Measurements from ENCODE around the gene GNGT1.

The GNGT1 gene

DNA sequence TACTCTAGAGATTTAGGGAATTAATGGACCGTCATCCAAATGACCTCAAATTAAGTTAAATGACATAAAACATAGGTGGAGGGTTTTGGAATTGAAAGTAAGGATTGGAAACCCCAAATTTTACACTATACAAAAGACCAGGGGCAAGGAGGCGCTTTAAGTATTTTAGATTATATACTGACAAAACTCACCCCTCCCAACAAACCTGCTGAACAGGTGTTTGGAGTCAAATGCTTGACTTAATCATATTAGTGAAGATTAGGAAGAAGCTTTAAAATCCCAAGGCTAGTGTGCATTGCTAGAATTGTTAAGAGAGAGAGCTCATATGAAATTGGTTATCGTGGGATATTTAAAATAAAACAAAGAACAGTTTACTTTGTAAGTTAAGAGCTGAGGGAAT lies at the start of gene GNGT1:
GNGT1 (plus strand) TSS at position 301 of the 400 bp plus-strand sequence. CDS start 180 bp downstream, outside the sequence.
- no peak for DNase-seq

DNA sequence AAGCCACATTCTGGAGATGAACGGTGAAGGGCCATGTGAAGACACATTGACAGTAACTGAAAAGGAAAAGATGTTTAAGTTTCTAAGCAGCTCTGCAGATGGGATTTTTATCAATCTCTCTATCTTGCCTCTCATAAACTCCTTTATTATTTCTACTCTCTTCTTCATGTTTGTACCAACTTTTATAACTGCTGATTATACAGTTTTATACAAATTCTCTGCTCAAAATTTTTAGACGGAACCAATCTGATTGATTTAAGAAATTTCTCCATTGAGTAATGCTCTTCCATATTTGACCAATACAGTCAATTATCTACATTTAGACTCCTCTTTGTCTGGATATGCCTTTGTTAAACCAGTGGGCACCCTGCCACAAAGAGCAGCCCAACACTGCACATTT lies 47.5 kb upstream of the GNGT1 start:
- no peak for DNase-seq

DNA sequence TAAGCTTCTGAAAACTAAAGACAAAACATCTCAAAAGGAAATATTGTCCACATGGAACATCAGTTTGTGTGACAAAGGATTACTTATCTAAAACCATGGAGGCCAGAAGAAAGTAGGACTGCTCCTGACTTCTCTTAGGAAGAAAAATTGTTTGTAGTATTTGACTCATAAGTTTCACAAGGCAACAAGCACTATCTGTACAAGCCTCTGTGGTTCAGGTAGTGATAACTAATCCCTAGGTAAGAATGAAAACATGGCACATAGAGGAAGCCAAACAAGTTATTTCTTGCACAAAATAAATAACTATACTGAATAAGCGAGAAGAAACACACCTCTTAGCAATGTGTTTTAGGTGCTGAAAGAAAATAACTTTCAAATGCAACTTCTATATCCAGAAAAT lies 46.1 kb upstream of the GNGT1 start:
- DNase-seq, result no peak

DNA sequence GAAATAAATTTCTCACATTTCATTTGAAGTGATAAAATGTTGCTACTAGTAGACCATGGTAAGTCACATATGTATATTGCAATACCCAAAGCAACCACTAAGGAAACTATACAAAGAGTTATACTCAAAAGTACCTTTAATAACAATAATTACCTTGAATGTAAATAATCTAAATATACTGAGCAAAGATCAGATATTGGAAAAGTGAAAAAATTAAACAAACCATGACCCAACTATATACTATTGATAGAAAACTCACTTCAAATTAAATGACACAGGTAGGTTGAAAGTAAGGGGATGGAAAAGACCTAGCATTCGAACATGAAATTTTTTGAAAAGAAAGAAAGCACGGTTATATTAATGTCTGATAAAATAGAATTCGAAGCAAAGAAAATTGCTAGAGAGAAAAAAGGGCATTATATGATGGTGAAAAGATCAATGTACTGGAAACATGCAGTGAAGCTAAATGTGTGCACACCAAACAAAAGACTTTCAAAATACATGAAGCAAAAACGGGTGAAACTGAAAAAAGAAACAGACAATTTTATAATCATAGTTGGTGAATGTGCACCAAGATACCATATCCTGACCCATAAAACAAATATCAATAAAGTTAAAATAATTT lies 44.9 kb upstream of the GNGT1 start:
- DNase-seq, result no peak

DNA sequence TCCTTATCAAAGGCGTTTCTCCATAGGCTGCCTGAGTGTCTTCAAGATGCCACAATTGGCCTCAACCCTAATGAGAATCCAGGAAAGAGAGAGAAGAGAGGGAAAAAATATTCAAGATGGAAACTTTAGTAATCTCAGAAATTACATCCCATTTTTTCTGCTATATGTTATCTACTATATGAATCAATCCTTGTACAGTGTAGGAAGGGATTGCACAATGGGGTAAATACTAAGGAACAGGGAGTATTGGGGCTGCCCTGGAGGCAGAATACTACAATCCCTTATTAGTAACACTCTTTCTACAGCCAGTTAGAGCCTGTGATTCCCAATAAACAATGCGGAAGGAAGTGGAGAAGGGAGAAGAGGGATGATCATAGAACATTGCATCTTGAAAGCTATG lies 43.7 kb upstream of the GNGT1 start:
- no peak for DNase-seq

DNA sequence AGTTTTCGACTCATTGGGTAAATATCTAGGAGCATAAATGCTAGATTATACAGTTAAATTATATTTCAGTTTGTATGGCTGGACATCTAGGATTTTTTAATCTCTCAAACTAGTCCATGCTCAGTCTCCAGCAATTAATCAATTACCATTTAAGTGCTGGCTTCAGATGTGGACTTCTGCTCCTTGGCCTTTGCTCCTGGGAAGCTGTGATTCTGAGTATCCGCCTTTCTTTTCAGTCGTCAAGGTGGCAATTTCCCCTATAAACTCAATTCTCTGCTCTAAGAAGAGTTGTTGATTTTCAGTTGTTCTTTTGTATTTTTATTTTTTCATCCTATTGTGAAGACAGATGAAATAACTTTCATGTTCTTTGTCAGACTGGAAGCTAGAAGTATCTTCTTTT lies 39.5 kb upstream of the GNGT1 start:
- DNase-seq, result no peak

DNA sequence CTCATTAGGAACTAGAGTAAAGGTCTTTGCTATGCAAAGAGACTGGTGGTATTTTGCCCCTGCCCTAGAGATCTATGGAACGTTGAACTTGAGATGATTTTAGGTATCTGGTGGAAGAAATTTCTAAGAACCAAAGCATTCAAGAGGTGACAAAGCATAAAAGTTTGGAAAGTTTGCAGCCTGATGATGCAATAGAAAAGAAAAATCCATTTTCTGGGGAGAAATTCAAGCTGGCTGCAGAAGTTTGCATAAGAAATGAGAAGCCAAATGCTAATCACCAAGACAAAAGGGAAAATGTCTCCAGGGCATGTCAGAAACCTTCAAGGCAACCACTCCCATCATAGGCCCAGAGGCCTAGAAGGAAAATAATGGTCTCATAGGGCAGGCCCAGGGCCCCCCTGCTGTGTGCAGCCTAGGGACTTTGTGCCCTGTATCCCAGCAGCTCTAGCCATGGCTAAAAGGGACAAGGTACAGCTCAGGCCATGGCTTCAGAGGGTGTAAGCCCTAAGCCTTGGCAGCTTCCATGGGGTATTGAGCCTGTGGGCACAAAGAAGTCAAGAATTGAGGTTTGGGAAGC lies 32.3 kb upstream of the GNGT1 start:
- no peak for DNase-seq

DNA sequence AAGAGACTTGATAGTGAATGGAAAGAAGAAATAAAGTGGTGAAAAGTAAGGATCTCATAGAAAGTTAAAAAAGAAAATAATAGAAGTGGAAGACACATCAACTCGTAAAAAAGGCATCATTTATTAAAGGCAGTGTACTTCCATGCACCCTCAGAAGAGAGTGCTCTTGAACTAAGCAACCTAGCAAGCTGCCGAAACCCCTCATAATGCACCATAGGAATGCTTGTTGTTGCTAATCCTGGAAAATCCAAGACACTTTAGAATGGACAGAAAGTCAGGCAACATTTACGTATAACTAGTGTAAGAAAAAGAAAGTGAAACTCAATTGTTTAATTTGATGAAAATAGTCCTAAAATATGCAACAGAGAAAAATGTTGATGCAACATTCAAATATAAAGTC lies 28.6 kb upstream of the GNGT1 start:
- DNase-seq, result no peak

DNA sequence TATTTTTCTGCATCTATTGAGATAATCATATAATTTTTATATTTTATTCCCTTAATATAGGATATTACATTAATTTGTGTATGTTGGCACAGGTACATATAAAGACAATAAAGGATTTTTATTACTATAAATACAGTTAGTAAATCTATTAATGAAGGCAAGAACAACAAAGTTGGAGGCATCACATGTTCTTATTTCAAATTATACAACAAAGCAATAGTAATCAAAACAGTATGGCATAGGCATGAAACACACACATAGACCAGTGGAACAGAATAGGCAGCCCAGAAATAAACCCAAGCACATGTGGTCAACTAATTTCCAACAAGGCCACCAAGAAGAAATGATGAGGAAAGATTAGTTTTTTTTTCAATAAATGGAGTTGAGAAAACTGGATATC lies 27.0 kb upstream of the GNGT1 start:
- no peak for DNase-seq

DNA sequence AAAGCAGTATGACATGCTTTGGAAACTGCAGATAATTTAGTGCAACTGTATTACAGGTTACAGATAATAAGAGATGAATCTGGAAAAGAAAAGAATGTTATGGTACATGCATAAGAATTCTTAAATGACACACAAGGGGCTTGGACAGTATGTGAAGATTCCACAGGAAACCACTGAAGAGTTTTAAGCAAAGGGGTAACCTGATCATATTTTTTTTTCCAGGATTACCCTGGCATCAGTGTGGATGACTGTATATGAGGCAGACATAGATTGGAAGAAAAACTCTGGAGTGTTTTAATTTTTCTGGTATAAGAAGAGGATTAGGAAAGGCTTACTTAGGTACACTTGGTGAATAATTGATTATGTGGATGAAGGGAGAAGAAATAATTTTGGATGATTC lies 23.9 kb upstream of the GNGT1 start:
- DNase-seq, result no peak

DNA sequence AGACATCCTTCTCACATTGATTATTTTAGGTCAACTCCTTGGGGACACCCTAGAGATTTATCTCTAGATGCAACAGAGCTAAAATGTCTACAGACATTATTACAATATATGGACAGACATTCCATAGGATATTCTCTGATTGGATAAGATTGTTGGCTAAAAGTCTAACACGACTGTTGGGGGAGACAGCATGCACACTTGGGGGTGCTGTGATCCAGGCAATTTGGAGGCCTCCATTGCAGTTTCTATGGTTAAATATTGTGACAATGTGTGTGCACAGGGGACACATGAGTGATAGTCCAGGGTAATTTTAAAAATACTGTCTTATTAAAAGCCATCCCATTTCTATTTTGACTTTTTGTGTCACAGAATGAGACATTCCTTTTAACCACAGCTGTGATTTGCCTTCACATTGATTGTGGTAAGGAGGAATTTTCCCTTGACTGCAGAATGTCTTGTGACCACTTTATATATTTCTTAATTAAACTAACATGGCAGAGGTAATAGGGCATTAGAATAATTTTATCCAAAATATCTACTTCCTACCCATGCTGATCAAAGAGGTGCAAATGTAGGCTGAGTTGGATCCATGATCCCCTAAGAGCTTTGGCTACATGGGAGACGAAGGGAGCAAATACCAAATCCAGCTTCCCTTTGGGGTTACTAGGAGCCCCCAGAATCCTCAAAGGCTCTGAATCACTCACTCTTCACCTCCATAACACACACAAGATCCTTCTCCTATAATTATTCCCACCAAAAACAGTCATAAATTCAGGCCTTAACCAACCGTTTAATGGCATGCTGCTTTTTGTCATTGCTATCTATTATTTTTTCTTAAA lies 23.1 kb upstream of the GNGT1 start:
- DNase-seq, result no peak

DNA sequence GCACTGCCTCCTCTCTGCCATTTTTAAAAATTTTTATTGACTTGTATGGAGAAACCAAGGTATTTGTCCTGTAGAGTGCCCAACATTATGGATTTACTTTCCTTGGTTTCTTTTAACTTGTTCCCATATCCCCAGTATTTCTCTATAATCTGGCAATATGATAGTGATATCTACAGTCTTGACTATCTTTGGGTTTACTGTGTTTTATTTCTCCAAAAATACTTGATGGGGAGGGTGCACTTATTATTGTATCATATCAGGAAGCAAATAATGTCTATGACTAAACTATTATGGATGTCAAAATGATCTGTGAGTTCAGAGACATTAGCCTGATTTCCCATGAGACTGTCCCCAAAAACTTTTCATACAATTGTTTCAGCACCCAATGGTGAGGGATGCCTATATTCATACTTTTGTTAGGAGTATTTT lies 22.4 kb upstream of the GNGT1 start:
- no peak for DNase-seq

DNA sequence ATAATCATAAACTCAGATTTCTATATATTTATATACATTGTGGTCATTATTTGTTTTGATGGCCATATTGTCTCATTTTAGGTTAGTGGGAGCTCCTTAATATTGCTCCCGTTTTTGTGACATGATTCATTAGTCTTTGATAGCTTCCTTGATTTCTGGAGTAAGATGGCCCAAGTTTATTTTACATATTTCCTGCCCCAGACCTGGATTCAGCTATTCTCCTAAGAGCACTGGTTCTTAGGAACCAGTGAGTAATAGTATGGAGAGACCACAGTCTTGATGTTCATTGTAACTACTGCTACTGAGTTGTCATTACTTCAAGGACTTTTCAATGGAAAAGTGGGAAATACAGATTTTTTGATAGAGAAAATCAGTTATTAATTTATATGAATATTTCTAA lies 21.8 kb upstream of the GNGT1 start:
- no peak for DNase-seq

DNA sequence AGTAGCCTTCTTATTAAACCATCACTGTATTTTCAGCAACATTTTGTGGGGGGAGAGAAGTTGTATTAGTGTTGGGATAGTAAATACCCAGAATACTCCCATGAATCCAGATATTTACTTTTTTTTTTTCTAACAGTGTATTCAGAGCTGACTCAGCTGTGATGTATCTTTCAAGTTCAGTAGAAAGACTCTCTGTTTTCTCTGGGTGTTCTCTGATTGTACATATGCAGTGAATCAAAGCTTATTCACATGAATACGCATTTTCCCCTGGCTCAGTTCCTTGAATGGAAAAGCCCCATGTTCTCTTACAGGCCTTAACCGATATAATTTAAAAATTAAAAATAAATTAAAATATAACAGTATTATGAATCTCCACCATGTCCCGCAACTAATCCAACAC lies 17.1 kb upstream of the GNGT1 start:
- no peak for DNase-seq

DNA sequence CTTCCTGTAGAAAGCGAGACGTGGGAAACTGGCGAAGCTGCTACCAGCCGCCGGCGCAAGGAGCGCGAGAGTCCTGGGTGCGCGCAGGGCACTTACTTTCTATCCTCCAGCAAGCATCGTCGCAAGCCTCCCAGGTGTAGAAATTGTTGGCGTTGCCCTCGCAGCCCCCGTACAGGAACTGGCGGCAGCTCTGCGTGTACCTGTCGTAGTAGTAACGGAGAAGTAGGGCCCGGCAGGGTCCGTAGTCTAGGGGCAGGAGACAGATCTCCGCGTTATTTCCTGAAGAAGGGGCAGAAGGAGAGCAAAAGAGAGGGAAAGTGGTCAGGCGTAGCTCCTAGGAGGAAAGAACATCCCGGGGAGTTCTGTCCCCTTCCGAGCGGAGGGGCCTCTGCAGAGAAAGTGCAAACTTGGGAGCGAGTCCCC lies 16.3 kb upstream of the GNGT1 start:
- peak; percentile 69 for DNase-seq

DNA sequence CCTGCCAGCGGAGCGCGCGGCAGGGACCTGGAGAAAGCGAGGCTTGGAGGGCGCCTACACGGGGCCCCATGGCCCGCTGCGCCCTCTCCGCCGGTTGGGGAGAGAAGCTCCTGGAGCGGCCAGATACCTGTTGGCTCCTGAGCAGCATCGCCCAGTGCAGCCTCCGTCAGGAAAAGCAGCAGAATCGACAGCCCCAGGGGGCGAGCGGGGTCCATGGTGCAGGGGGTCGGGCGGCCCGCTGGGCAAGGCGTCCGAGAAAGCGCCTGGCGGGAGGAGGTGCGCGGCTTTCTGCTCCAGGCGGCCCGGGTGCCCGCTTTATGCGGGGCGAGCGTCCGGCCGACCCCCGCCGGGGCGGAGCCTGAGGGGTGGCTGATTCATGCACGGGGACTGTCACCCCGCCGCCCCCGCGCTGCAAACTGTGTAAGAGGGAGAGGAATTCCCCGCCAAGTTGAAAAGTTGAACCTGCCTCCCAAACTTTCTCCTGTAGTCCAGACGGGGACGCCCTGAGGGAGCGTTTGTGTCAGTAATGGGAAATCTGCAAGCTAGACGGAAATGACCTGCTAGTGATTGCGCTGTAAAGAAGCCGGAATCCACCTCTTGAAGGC lies 15.8 kb upstream of the GNGT1 start, which contains the start of gene TFPI2:
TFPI2 (minus strand) TSS at position 290 of the 605 bp plus-strand sequence; CDS start at position 215, 75 bp downstream.
- peak; percentile 59 for DNase-seq

DNA sequence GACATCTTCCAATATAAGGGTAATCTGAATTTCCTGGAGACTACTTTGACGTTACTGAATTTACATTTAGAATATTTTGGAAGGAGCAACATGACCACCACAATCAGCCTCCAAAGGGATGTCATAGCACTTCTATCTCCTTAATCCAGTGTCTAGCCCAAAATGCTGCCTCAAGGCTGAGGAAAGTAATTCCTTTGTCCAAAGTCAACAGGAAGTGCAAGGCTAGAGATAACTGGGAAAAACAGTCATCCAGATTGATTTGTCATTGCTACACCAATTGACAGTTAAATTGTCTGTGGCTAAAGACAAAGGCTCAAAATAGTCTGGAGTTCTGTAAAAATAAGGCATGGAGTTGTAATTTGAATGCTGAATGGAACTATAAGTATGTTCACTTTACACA lies 11.9 kb upstream of the GNGT1 start:
- DNase-seq, result no peak

DNA sequence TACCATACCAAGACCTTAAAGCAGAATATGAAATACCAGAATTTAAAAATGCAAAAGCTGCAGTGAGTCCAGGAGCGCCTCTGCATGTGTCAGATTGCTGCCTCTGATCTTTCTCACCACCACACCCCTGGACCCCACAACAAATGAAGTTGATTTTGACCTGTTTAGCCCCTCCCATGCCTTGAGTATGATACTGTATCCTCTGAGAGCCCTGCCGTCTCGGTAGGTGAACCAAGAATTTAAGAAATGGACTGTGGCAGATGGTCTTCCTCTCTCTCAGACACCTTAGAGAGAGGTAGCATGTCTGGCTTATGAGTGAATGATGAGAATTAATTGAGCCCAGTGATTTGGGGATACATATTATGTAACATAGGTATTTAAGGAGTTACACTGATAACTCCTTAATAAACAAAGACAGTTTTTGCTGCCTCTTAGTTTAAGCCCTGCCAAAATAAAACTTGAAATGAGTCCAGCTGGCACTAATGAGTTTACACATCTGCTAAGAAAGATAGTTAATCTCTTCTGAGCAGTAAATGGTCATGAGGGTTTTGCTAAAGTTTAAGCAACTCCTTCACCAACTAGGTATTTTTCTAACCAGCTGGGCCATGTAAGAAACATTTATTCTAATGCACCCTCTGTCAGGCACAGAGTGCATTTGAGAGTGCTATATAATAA lies 11.3 kb upstream of the GNGT1 start:
- DNase-seq, result no peak

DNA sequence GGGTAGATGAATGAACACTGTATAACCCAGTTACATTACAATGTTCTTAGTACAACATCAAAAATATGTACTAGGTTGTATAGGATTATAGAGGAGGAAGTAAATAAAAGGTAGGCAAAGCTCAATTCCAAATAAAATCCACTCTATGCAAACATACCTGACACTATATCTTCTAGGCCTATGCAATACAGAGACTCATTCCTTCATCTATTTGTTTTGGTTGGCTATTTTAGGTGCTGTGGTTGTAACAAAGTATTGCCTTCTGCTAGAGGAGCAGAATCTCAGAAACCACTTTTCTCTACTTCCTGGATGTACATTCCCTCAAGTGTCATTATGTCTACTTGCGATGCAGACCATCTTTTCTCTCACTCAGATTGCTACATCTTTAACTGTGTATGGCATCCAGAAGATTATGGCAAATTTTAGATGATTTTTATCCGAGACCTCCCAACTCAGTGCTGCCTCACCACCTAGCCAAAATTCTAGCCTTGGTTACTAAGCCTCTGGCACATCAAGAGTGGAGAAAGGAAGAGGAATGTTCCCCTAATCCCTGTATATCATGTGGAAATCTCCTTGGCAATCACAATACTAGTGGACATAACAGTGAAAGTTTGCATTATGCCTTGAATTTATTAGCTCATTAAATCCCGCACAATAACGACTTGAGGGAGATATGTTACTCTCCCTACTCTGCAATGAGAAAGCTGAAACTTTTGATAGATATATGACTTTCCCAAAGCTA lies 10.3 kb upstream of the GNGT1 start:
- DNase-seq, result no peak

DNA sequence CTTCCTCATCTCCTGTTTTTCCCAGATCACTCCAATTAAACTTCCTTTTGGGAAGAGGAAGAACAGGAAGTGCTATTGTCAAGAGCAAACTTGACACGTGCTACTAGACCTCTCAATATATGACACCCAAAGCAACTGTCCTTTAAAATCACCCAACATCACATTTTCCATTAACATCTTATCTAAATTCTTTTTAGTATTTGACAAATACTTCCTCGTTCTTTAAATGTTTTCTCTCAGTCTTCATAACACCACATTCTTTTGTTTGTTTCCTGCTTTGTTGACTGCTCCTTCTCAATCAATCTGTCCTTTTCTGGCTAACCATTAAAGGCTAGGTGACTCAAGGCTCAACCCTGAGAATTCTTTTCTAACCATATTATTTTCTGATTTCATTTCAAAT lies 8.7 kb upstream of the GNGT1 start:
- no peak for DNase-seq

DNA sequence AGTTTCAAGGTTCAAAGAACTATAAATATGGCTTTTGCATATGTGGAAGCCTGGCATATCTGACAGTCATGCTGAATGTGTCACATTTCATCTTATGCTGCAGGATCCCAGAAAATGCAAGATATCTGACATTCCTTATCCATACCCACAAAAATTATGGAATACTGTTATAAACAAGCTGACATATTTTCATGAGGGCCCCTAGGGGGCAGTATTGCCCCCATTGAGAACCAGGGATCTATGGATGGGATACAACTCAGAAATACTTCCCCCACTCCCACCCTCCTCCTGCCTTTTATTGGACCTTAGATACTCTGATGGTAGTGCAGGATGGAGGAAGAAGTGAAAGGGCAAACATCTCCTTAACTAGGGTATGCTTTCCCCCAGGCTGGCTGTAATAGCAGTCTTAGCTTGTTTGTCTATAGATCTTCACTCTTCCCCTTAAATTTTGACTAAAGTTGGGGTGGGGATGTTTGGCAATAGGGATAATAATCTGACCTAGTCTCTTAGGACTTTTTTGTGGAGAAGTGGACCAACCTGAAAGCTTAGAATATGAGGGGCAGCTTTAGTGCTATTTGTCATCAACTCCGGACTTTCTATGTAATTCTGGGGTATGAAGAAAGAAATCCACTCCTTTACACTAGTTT lies 3.5 kb upstream of the GNGT1 start:
- DNase-seq, result peak; percentile 55

Data from right forelimb (tissue), 1 donor.